A549 (cell line): Measurements from ENCODE around the gene RHBDD3.

Source experiments
- BCL3 ChIP-seq: fragments of >200 bp; sonication (Bioruptor Twin); formaldehyde crosslinking; IDR thresholded peaks from 3 replicates; pipeline ENCODE4 v1.6.1; 2016
- CBX2 ChIP-seq: fragments of 200-600 bp; sonication (generic); IDR thresholded peaks from 2 replicates; pipeline ENCODE4 v1.6.1; 2016; ENCODE audit warnings: low read depth, mild to moderate bottlenecking, borderline replicate concordance
- CEBPB ChIP-seq, 2 experiments: fragments of >200 bp in 1 of 2; sonication (Bioruptor Twin) in 1 of 2; formaldehyde crosslinking in 1 of 2; IDR thresholded peaks; 2 replicates each; pipeline ENCODE4 v1.6.1; 2012 to 2016
- CHD4 ChIP-seq: fragments of 200-600 bp; sonication (generic); IDR thresholded peaks from 2 replicates; pipeline ENCODE4 v1.6.1; 2016; ENCODE audit warnings: antibody characterized with exemption, mild to moderate bottlenecking, borderline replicate concordance
- CTCF ChIP-seq: fragments of >200 bp; sonication (Bioruptor Twin); formaldehyde crosslinking; IDR thresholded peaks from 3 replicates; pipeline ENCODE4 v1.5.1; 2016
- ELK1 ChIP-seq: fragments of 150-350 bp; IDR thresholded peaks from 2 replicates; pipeline ENCODE4 v1.6.1; 2014; ENCODE audit warnings: low read depth, mild to moderate bottlenecking, low read length
- ESRRA ChIP-seq: fragments of 150-350 bp; IDR thresholded peaks from 2 replicates; pipeline ENCODE4 v1.6.1; 2014; ENCODE audit warnings: mild to moderate bottlenecking, low read length, borderline replicate concordance
- JUN ChIP-seq, 2 experiments: fragments of >200 bp; sonication (Bioruptor Twin); formaldehyde crosslinking; IDR thresholded peaks; 2 replicates in 1 of 2; 3 replicates in 1 of 2; pipeline ENCODE4 v1.6.1; 2016 to 2017
- KDM5A ChIP-seq: fragments of 200-600 bp; sonication (generic); IDR thresholded peaks from 2 replicates; pipeline ENCODE4 v1.6.1; 2016; ENCODE audit warnings: antibody characterized with exemption, mild to moderate bottlenecking
- MAX ChIP-seq: IDR thresholded peaks from 2 replicates; pipeline ENCODE4 v1.6.1; 2012
- NPAS2 ChIP-seq: fragments of 250-450 bp; sonication (Bioruptor Pico); IDR thresholded peaks from 2 replicates; pipeline ENCODE4 v1.8.0; 2022; ENCODE audit warnings: mild to moderate bottlenecking, moderate library complexity, borderline replicate concordance
- POLR2A ChIP-seq: IDR thresholded peaks from 2 replicates; pipeline ENCODE4 v1.6.1; 2012; ENCODE audit warnings: mild to moderate bottlenecking, low read length
- SREBF2 ChIP-seq: fragments of 450-650 bp; IDR thresholded peaks from 2 replicates; pipeline ENCODE4 v1.6.1; 2014; ENCODE audit warnings: mild to moderate bottlenecking, moderate library complexity

GRCh38 chr22:29277927-29278326, 10.1 kb upstream of the RHBDD3 start:
- TF ChIP-seq CTCF (no peak), KDM5A (no peak), CEBPB (IDR thresholded peaks at IDR 0.05) (no peak), JUN (IDR thresholded peaks at IDR 0.05) (no peak), CBX2 (no peak), POLR2A (no peak), ESRRA (no peak), BCL3 (no peak), SREBF2 (no peak), CHD4 (no peak), NPAS2 (CRISPR knock-in tag) (no peak), ELK1 (no peak), MAX (no peak)
